ENCODE data around the gene JAZF1. TPM values are rescaled to one million over a fixed set of nuclear protein-coding genes. Genes with fewer than 3 reads are reported as not detected.

The JAZF1 gene
- total and polyA plus RNA-seq, 10 of the 15 experiments (the other 5 are each of a cell fraction or from before 2014, with no cell fraction given) = 0.04 to 0.82 (median 0.15) TPM; not detected in 3

- ATAC-seq (no peak), DNase-seq (ENCODE audit: low read depth, low spot score) (no peak), FAIRE-seq (no peak)
- SMC1A ChIA-PET (ENCODE audit: uncharacterized antibody, unreplicated experiment) = no interaction called here
- Histone ChIP-seq H3K4me2 (ENCODE audit: control insufficient read depth, insufficient read depth) (no peak overlapping the region), H3K4me1 (ENCODE audit: control insufficient read depth, insufficient read depth, low read length) (peaks cover 5% of the 10 kb centered on the region; the same call in 1 of the 2 replicates), H3K27me3 (replicated peaks in 1 of 2; ENCODE audit: control insufficient read depth in 2 of 2, insufficient read depth in 2 of 2, low read length in 1 of 2) (no peaks in the 10 kb centered on the region; a peak in 3 of 4 replicates), H3K36me3 (ENCODE audit: control insufficient read depth in 2 of 2, insufficient read depth in 2 of 2, low read length in 1 of 2) (no peaks in the 10 kb centered on the region), H2AFZ (ENCODE audit: control insufficient read depth, low read depth, low read length) (no peak overlapping the region), H3K9ac (ENCODE audit: control insufficient read depth, insufficient read depth, low read length) (no peak overlapping the region), H3K27ac (ENCODE audit: control insufficient read depth, insufficient read depth) (no peak overlapping the region), H3K4me3 (no peak overlapping the region), H4K20me1 (ENCODE audit: control insufficient read depth, insufficient read depth) (no peaks in the 10 kb centered on the region), H3K79me2 (ENCODE audit: control insufficient read depth, insufficient read depth, low read length) (no peaks in the 10 kb centered on the region), H3K9me3 (replicated peaks; ENCODE audit: control insufficient read depth, insufficient read depth, low read length) (no peaks in the 10 kb centered on the region)
- in situ Hi-C loops (cut with MboI) (no loop called here), intact Hi-C loops (cut with micrococcal nuclease; ENCODE audit: unreplicated experiment) (no loop called here)
- POLR2A ChIA-PET = no interaction called here
- no TSS peak for BruUV-seq (replicated peaks)
- RAD21 ChIA-PET (ENCODE audit: unreplicated experiment) = no interaction called here
- TF ChIP-seq POLR2AphosphoS2 (IDR thresholded peaks at IDR 0.05; ENCODE audit: low read depth, low read length) = no peak
- CTCF ChIA-PET = no interaction called here
- 38% methylated on average over 8 of the region's 8 CpGs for WGBS (ENCODE audit: insufficient coverage, insufficient replicate concordance, low lambda C conversion rate, missing lambda C conversion rate)
Observed at GRCh38 chr7:28174901-28175661, 5.5 kb downstream of the JAZF1 start.

GRCh38 chr7:28174442-28174841 is 6.2 kb downstream of the JAZF1 start:
- Histone ChIP-seq H2AFZ (ENCODE audit: control insufficient read depth, low read depth, low read length) (no peak overlapping the region), H4K20me1 (ENCODE audit: control insufficient read depth, insufficient read depth) (no peaks in the 10 kb centered on the region), H3K4me3 (no peak overlapping the region), H3K9ac (ENCODE audit: control insufficient read depth, insufficient read depth, low read length) (no peak overlapping the region), H3K36me3 (ENCODE audit: control insufficient read depth in 2 of 2, insufficient read depth in 2 of 2, low read length in 1 of 2) (no peaks in the 10 kb centered on the region), H3K79me2 (ENCODE audit: control insufficient read depth, insufficient read depth, low read length) (no peaks in the 10 kb centered on the region), H3K27me3 (replicated peaks in 1 of 2; ENCODE audit: control insufficient read depth in 2 of 2, insufficient read depth in 2 of 2, low read length in 1 of 2) (no peaks in the 10 kb centered on the region; a peak in 3 of 4 replicates), H3K27ac (ENCODE audit: control insufficient read depth, insufficient read depth) (no peak overlapping the region), H3K9me3 (replicated peaks; ENCODE audit: control insufficient read depth, insufficient read depth, low read length) (no peaks in the 10 kb centered on the region), H3K4me1 (ENCODE audit: control insufficient read depth, insufficient read depth, low read length) (peaks cover 5% of the 10 kb centered on the region; the same call in 1 of the 2 replicates), H3K4me2 (ENCODE audit: control insufficient read depth, insufficient read depth) (no peak overlapping the region)
- no TSS peak for BruUV-seq (replicated peaks)
- ChIA-PET CTCF (no interaction called here), RAD21 (ENCODE audit: unreplicated experiment) (no interaction called here), POLR2A (no interaction called here), SMC1A (ENCODE audit: uncharacterized antibody, unreplicated experiment) (no interaction called here)
- no peak for DNase-seq (ENCODE audit: low read depth, low spot score)
- in situ Hi-C loops (cut with MboI) = no loop called here
- 59% methylated on average over 5 of the region's 5 CpGs for WGBS (ENCODE audit: insufficient coverage, insufficient replicate concordance, low lambda C conversion rate, missing lambda C conversion rate)
- intact Hi-C loops (cut with micrococcal nuclease; ENCODE audit: unreplicated experiment) = no loop called here
- no peak for ATAC-seq
- FAIRE-seq = no peak
- no peak for TF ChIP-seq NBN (IDR thresholded peaks at IDR 0.05)
- TF ChIP-seq ATF2 (IDR thresholded peaks at IDR 0.05; ENCODE audit: low read length) = no peak
- no peak for TF ChIP-seq PRDM15 (CRISPR knock-in tag; IDR thresholded peaks at IDR 0.05)
- TF ChIP-seq SREBF2 (IDR thresholded peaks at IDR 0.05; ENCODE audit: low read length) = no peak
- no peak for TF ChIP-seq PAX5 (IDR thresholded peaks at IDR 0.05; ENCODE audit: borderline replicate concordance, low read depth, low read length)
- TF ChIP-seq PML (IDR thresholded peaks at IDR 0.05; ENCODE audit: low read length) = no peak
- TF ChIP-seq RB1 (IDR thresholded peaks at IDR 0.05; ENCODE audit: borderline replicate concordance) = no peak
- no peak for TF ChIP-seq MYB (IDR thresholded peaks at IDR 0.05; ENCODE audit: borderline replicate concordance, low read depth, low read length)
- TF ChIP-seq KDM1A (IDR thresholded peaks at IDR 0.05; ENCODE audit: borderline replicate concordance) = no peak
